Mesenchymal stem cell (in vitro differentiated cells and primary cell): Measurements from ENCODE around the gene ARHGAP4.

Source experiments
- DNase-seq: peaks from one replicate; pipeline ENCODE4 v3.0.0-alpha.2; 2013
- H2AFZ ChIP-seq: one replicate; pipeline ENCODE4 v1.6.1; 2013; ENCODE audit warnings: low read depth, mild to moderate bottlenecking, control low read depth, inconsistent platforms, low read length, moderate library complexity
- H2AK5ac ChIP-seq: 2 replicates; pipeline ENCODE4 v1.6.1; 2013; ENCODE audit warnings: low read length, moderate library complexity, mild to moderate bottlenecking, inconsistent platforms; ENCODE audit not compliant: severe bottlenecking
- H2BK120ac ChIP-seq: one replicate; pipeline ENCODE4 v1.6.1; 2013; ENCODE audit warnings: low read depth, mild to moderate bottlenecking, inconsistent platforms, low read length, moderate library complexity
- H2BK12ac ChIP-seq, 2 experiments: one replicate each; pipeline ENCODE4 v1.6.1; 2013; ENCODE audit warnings: inconsistent platforms in 2 of 2, low read length in 2 of 2, mild to moderate bottlenecking in 2 of 2, moderate library complexity in 2 of 2, control low read depth in 1 of 2
- H2BK15ac ChIP-seq: one replicate; pipeline ENCODE4 v1.6.1; 2013; ENCODE audit warnings: mild to moderate bottlenecking, low read depth, inconsistent platforms; ENCODE audit not compliant: poor library complexity, severe bottlenecking
- H2BK5ac ChIP-seq: 2 replicates; pipeline ENCODE4 v1.6.1; 2013; ENCODE audit warnings: low read depth, mild to moderate bottlenecking, low read length, control low read depth, inconsistent platforms; ENCODE audit not compliant: poor library complexity, severe bottlenecking
- H3K14ac ChIP-seq, 2 experiments: one replicate each; pipeline ENCODE4 v1.6.1; 2013; ENCODE audit warnings: inconsistent platforms in 2 of 2, low read length in 2 of 2, control low read depth in 1 of 2, mild to moderate bottlenecking in 1 of 2, moderate library complexity in 1 of 2
- H3K18ac ChIP-seq, 2 experiments: one replicate each; pipeline ENCODE4 v1.6.1; 2013; ENCODE audit warnings: inconsistent platforms in 2 of 2, low read length in 2 of 2, control low read depth in 1 of 2, low read depth in 1 of 2, mild to moderate bottlenecking in 1 of 2
- H3K23ac ChIP-seq, 2 experiments: one replicate each; pipeline ENCODE4 v1.6.1; 2013; ENCODE audit warnings: inconsistent platforms in 2 of 2, low read length in 2 of 2, mild to moderate bottlenecking in 2 of 2, moderate library complexity in 2 of 2, control low read depth in 1 of 2
- H3K27ac ChIP-seq: 2 replicates; pipeline ENCODE4 v1.5.1; 2013; ENCODE audit warnings: mild to moderate bottlenecking, moderate library complexity, low read length, control low read depth, inconsistent platforms; ENCODE audit not compliant: poor library complexity, severe bottlenecking
- H3K27me3 ChIP-seq, 2 experiments: 2 replicates each; pipeline versions ENCODE4 v1.6.1 to v1.7.0; 2013; ENCODE audit warnings: low read length in 2 of 2, mild to moderate bottlenecking in 2 of 2, moderate library complexity in 2 of 2, control low read depth in 1 of 2, inconsistent platforms in 1 of 2; ENCODE audit not compliant: control insufficient read depth in 1 of 2, insufficient read depth in 1 of 2
- H3K36me3 ChIP-seq, 2 experiments: 2 replicates each; pipeline versions ENCODE4 v1.6.1 to v1.7.0; 2013; ENCODE audit warnings: low read length in 2 of 2, control low read depth in 1 of 2, inconsistent platforms in 1 of 2, low read depth in 1 of 2, mild to moderate bottlenecking in 1 of 2; ENCODE audit not compliant: insufficient read depth in 2 of 2, control insufficient read depth in 1 of 2
- H3K4ac ChIP-seq, 2 experiments: one replicate each; pipeline ENCODE4 v1.6.1; 2013; ENCODE audit warnings: inconsistent platforms in 2 of 2, low read length in 2 of 2, mild to moderate bottlenecking in 2 of 2, moderate library complexity in 2 of 2, control low read depth in 1 of 2, low read depth in 1 of 2
- H3K4me1 ChIP-seq: 2 replicates; pipeline ENCODE4 v1.6.1; 2013; ENCODE audit warnings: low read depth, low read length, control low read depth; ENCODE audit not compliant: control insufficient read depth, insufficient read depth
- H3K4me2 ChIP-seq: 2 replicates; pipeline ENCODE4 v1.6.1; 2013; ENCODE audit warnings: low read length, mild to moderate bottlenecking, inconsistent platforms; ENCODE audit not compliant: poor library complexity, severe bottlenecking
- H3K4me3 ChIP-seq, 2 experiments: 2 replicates each; pipeline versions ENCODE4 v1.5.1 to v1.7.0; 2013; ENCODE audit warnings: low read length in 2 of 2, mild to moderate bottlenecking in 2 of 2, control low read depth in 1 of 2, low read depth in 1 of 2; ENCODE audit not compliant: insufficient read depth in 1 of 2
- H3K79me1 ChIP-seq: replicated peaks from 2 replicates; pipeline ENCODE4 v1.6.1; 2013; ENCODE audit warnings: mild to moderate bottlenecking, control low read depth, low read length, inconsistent platforms; ENCODE audit not compliant: poor library complexity, severe bottlenecking
- H3K9ac ChIP-seq: 2 replicates; pipeline ENCODE4 v1.7.0; 2013; ENCODE audit warnings: mild to moderate bottlenecking, low read length, moderate library complexity
- H3K9me3 ChIP-seq: 2 replicates; pipeline ENCODE4 v1.7.0; 2013; ENCODE audit warnings: mild to moderate bottlenecking, low read length; ENCODE audit not compliant: control insufficient read depth
- H4K8ac ChIP-seq: one replicate; pipeline ENCODE4 v1.6.1; 2013; ENCODE audit warnings: inconsistent platforms, mild to moderate bottlenecking, low read length, moderate library complexity
- H4K91ac ChIP-seq: one replicate; pipeline ENCODE4 v1.6.1; 2013; ENCODE audit warnings: mild to moderate bottlenecking, low read length, inconsistent platforms
- WGBS: methylation state at CpG from one replicate; pipeline ENCODE4 v1.1.7; 2013; ENCODE audit warnings: mixed read lengths; 5-methylcytosine and 5-hydroxymethylcytosine counted together

Gene ARHGAP4

DNA sequence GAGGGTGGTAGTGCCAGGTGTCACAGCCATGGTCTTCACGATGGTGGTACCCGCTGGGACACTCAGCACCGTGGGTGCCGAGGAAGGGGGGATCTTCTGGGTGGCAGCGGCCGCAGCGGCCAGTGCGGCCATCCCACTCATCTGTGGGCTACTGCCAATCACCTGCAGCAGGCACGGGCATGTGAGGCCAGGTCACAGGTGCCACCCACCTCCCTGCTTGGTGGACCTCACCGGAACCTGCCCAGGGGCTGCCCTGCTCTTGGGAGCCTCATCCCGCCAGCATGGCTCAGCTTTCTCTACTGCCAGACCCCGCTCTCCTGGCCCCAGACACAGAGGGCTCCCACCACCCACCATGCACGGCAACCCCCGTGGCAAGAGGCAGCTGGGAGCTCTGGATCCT is 32.5 kb upstream of the ARHGAP4 start:
- Histone ChIP-seq H3K4ac (no peak overlapping the region), H2AFZ (no peak overlapping the region), H4K91ac (no peak overlapping the region), H4K8ac (no peak overlapping the region), H3K36me3 (peaks cover 96 to 98% of the 10 kb centered on the region in 2 experiments), H3K4me3 (no peak overlapping the region), H2BK15ac (no peak overlapping the region), H3K4me2 (no peak overlapping the region), H3K9me3 (no peaks in the 10 kb centered on the region), H2BK12ac (no peak overlapping the region), H3K18ac (no peak overlapping the region), H2BK5ac (no peak overlapping the region), H3K9ac (no peak overlapping the region), H3K79me1 (peaks cover 17% of the 10 kb centered on the region), H3K14ac (no peak overlapping the region), H3K4me1 (no peaks in the 10 kb centered on the region), H3K27ac (no peak overlapping the region), H3K27me3 (no peaks in the 10 kb centered on the region), H2BK120ac (no peak overlapping the region), H2AK5ac (no peak overlapping the region), H3K23ac (no peak overlapping the region)
- 96% methylated on average over 9 of the region's 14 CpGs for WGBS
- DNase-seq, result no peak

GRCh38 chrX:153957224-153957623 is 31.2 kb upstream of the ARHGAP4 start:
- Histone ChIP-seq H3K79me1 (peaks cover 25% of the 10 kb centered on the region), H2AFZ (no peak overlapping the region), H2BK120ac (no peak overlapping the region), H4K91ac (no peak overlapping the region), H3K4ac (no peak overlapping the region), H2BK5ac (no peak overlapping the region), H3K4me1 (peaks cover 2% of the 10 kb centered on the region), H3K27ac (no peak overlapping the region), H2AK5ac (no peak overlapping the region), H3K9ac (no peak overlapping the region), H3K14ac (no peak overlapping the region), H3K4me2 (no peak overlapping the region), H3K27me3 (no peaks in the 10 kb centered on the region), H3K23ac (no peak overlapping the region), H3K18ac (no peak overlapping the region), H2BK12ac (no peak overlapping the region), H3K9me3 (no peaks in the 10 kb centered on the region), H3K4me3 (no peak overlapping the region), H3K36me3 (peaks cover 98% of the 10 kb centered on the region in 2 experiments), H2BK15ac (no peak overlapping the region), H4K8ac (no peak overlapping the region)
- no peak for DNase-seq
- WGBS, result 98% methylated on average over 16 of the region's 17 CpGs

DNA sequence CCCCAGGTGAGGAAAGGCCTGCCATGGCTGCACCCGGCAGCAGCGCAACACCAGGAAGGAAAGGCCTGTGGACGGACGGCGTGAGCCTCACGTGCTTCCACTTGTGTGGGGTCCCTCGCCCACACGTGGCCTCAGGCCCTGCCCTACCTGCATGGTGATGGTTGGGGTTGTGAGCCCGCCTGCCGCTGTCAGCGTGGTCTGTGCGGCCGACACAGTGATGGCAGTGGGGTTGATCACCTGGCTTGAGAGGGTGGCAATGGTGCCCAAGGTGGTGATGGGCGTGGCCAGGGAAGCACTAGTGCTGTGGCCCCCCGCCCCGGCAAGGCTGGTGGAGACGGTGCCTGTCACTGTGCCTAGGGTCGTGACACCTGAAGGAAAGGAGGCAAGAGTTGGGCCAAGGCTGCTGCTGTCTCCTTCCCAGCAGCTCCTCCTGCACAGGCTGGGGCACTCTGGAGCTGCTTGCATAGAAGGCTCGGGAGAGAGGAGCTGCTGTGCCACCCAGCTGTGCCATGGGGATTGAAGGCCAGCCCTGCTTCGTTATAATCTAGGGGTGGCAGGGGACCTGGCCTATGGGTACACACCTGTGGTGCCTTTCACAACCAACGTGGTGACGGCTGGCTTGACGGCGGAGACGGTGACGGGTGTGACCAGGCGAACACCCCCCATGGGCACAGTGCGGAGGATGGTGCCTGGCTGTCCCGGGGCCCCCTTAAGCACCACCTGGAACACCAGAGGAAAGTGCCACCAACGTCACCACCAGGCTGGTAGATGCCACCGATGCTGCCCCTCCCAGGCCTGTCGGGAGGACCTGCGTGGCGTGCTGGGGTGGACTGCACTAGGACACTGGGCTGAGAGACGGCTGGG is 30.2 kb upstream of the ARHGAP4 start:
- H3K9me3 ChIP-seq, result no peaks in the 10 kb centered on the region
- H3K4me2 ChIP-seq, result no peak overlapping the region

GRCh38 chrX:153955228-153955732 is 29.2 kb upstream of the ARHGAP4 start:
- Histone ChIP-seq H2BK15ac (no peak overlapping the region), H3K27ac (no peak overlapping the region), H2BK12ac (no peak overlapping the region), H3K14ac (no peak overlapping the region), H3K23ac (no peak overlapping the region), H2BK5ac (no peak overlapping the region), H3K9ac (no peak overlapping the region), H3K27me3 (no peaks in the 10 kb centered on the region), H3K9me3 (no peaks in the 10 kb centered on the region), H3K4me2 (no peak overlapping the region), H3K4me1 (peaks cover 2% of the 10 kb centered on the region), H4K8ac (no peak overlapping the region), H2BK120ac (no peak overlapping the region), H4K91ac (no peak overlapping the region), H3K79me1 (peaks cover 27% of the 10 kb centered on the region), H3K18ac (no peak overlapping the region), H3K4ac (no peak overlapping the region), H3K36me3 (peaks cover 98 to 100% of the 10 kb centered on the region in 2 experiments), H2AK5ac (no peak overlapping the region), H2AFZ (no peak overlapping the region), H3K4me3 (no peak overlapping the region)
- WGBS, result 94% methylated on average over 8 of the region's 12 CpGs
- DNase-seq, result no peak

More for the DNA sequence above, 30.2 kb upstream of the ARHGAP4 start:
- Histone ChIP-seq H3K27ac (no peak overlapping the region), H3K79me1 (peaks cover 28% of the 10 kb centered on the region), H3K4me1 (peaks cover 2% of the 10 kb centered on the region), H2AFZ (no peak overlapping the region), H2BK15ac (no peak overlapping the region), H3K36me3 (peaks cover 98% of the 10 kb centered on the region in 2 experiments), H3K23ac (no peak overlapping the region), H4K91ac (no peak overlapping the region), H3K4me3 (peak overlapping the region in 1 of 2 experiments; percentile 21), H3K18ac (no peak overlapping the region), H3K27me3 (no peaks in the 10 kb centered on the region), H2BK12ac (no peak overlapping the region), H4K8ac (no peak overlapping the region), H2BK120ac (no peak overlapping the region), H2BK5ac (no peak overlapping the region), H3K14ac (no peak overlapping the region), H3K9ac (no peak overlapping the region), H3K4ac (no peak overlapping the region), H2AK5ac (no peak overlapping the region)
- 94% methylated on average over 26 of the region's 35 CpGs for WGBS
- no peak for DNase-seq
